Stimulated activated CD4-positive, alpha-beta T cell treated with anti-CD3 and anti-CD28 coated beads, Interleukin-1b, Interleukin-23, amount 100 ng/mL, for 1 hour (primary cell): ENCODE measurements around the gene ZMYM4.

Experiments
- DNase-seq, 2 donors: peaks; one replicate each; pipeline ENCODE4 v3.0.0-alpha.2; 2020; ENCODE audit warnings: low read depth in 2 of 2

Gene ZMYM4

GRCh38 chr1:35406103-35406502, 137.6 kb downstream of the ZMYM4 start:
- DNase-seq, result no peak

- DNase-seq, result no peak
Measured at GRCh38 chr1:35407743-35408142, 139.2 kb downstream of the ZMYM4 start.

- no peak for DNase-seq
Measured at GRCh38 chr1:35408925-35409324, 140.4 kb downstream of the ZMYM4 start.

GRCh38 chr1:35426097-35426586, 157.6 kb downstream of the ZMYM4 start:
- DNase-seq, result no peak

- DNase-seq, result no peak
Measured at GRCh38 chr1:35428360-35428759, 159.9 kb downstream of the ZMYM4 start.

GRCh38 chr1:35430762-35431161, 162.3 kb downstream of the ZMYM4 start:
- no peak for DNase-seq

- DNase-seq, result no peak
Measured at GRCh38 chr1:35431173-35431599, 162.7 kb downstream of the ZMYM4 start.

- DNase-seq, result no peak
Measured at GRCh38 chr1:35432231-35432630, 163.7 kb downstream of the ZMYM4 start.

GRCh38 chr1:35433714-35434113, 165.2 kb downstream of the ZMYM4 start:
- no peak for DNase-seq

- no peak for DNase-seq
Measured at GRCh38 chr1:35434703-35435102, 166.2 kb downstream of the ZMYM4 start.

GRCh38 chr1:35436078-35436477, 167.6 kb downstream of the ZMYM4 start:
- no peak for DNase-seq

- no peak for DNase-seq
Measured at GRCh38 chr1:35437200-35437599, 168.7 kb downstream of the ZMYM4 start.

GRCh38 chr1:35439626-35440025, 171.1 kb downstream of the ZMYM4 start:
- no peak for DNase-seq

GRCh38 chr1:35441926-35442579, 173.5 kb downstream of the ZMYM4 start:
- DNase-seq, result no peak

GRCh38 chr1:35442734-35443133, 174.2 kb downstream of the ZMYM4 start:
- peak in 1 of 2 donors; percentile 10 for DNase-seq

- no peak for DNase-seq
Measured at GRCh38 chr1:35443768-35444518, 175.4 kb downstream of the ZMYM4 start.

- no peak for DNase-seq
Measured at GRCh38 chr1:35444519-35444774, 175.9 kb downstream of the ZMYM4 start.

GRCh38 chr1:35447278-35447677, 178.8 kb downstream of the ZMYM4 start:
- no peak for DNase-seq

GRCh38 chr1:35448344-35448801, 179.9 kb downstream of the ZMYM4 start:
- no peak for DNase-seq

- DNase-seq, result no peak
Measured at GRCh38 chr1:35449334-35450008, 181.0 kb downstream of the ZMYM4 start.

GRCh38 chr1:35451125-35451528, 182.6 kb downstream of the ZMYM4 start:
- peak; percentile 51 to 63 for DNase-seq

GRCh38 chr1:35452106-35452774, 183.7 kb downstream of the ZMYM4 start:
- DNase-seq, result no peak
